HG02970 (cell line): Measurements from ENCODE around the gene PLEKHA7.
"Not testable (repeated sequence)": the region's sequence is repeated elsewhere in the genome, so short reads cannot be mapped to it uniquely, and the experiment has no call there.

ENCODE experiments used
- ATAC-seq: cut with Tn5 transposase; IDR thresholded peaks from one replicate; pipeline ENCODE4 v1.9.1; 2021; ENCODE audit warnings: mild to moderate bottlenecking, moderate library complexity, moderate number of reproducible peaks; ENCODE audit not compliant: unreplicated experiment, low FRiP score

Gene PLEKHA7

DNA sequence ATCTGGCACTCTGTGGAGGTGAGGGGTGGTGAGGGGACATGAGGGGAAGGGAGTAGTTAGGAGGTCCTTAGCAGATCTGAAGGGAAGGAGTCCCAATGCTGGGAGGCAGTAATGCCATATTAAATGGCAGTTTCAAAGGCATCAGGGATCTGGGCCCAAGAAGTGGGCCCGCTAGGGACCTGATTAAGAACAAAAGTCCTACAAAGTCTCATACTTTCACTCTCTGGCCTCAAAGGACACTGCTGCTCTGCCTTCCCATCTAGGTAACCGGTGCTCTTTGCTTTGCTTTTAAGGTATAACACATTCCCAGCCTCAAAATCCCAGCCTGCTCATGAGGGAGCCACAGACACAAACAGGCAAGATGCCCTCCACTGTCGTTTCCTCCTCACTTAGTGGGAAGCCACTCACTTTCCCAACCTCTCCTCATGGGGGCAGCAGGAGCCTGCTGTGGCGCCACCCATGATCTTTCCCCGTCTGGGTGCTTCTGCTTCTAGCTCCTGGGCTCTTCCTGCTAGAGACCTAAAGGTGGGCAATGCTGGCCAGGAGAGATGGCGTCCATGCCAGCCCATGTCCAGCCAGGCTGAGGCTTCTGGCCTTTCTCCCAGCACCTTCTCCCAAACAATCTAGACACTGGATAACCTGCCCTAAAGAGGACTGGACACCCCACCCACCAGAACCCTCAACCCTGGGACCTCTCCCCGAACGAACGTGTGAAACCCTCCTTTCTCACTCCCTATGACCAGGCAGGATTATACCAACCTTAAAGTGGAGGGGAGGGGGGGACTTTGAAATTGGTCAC, 68.3 kb downstream of the PLEKHA7 start:
- no peak for ATAC-seq

GRCh38 chr11:16942911-16943310, 71.3 kb downstream of the PLEKHA7 start:
- no peak for ATAC-seq

GRCh38 chr11:16942342-16942741, 71.9 kb downstream of the PLEKHA7 start:
- ATAC-seq = no peak

DNA sequence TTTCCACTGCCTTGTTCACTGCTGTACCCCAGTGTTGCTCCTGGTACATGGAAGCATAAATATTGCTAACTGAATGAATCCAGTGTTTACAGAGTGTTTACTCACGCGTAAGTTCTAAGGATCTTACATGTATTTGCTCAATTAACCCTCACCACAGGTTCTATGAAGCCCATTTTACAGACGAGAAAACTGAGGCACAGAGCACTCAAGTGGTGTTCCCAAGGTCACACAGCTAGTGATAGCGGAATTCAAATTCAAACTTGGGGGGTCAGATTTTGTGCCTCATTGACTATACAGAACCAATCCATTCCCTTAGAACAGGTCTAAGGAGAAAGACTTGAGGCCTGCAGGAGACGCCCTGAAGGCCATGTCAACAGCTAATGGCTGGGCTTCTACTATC, 72.3 kb downstream of the PLEKHA7 start:
- no peak for ATAC-seq

DNA sequence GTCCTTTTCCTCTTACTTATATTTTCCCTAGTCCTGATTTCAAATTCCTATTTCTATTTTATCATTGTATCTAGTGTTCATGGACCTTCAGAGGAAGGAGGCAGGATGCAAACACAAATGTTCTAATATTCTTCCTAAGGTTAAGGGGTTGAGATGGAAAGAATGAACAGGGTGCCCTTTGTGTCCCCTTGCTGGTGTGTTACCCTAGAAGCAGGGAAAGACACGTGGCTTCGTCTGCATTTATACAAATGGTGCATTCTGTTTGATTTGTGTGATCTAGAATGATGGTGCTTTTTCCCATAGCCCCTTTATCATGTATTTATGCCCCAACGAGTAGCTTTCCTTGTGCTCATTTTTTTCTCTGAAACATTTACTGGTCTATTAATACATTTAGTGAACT, 76.2 kb downstream of the PLEKHA7 start:
- no peak for ATAC-seq

- ATAC-seq = no peak
These were observed 77.6 kb downstream of the PLEKHA7 start for GRCh38 chr11:16936643-16937042.

DNA sequence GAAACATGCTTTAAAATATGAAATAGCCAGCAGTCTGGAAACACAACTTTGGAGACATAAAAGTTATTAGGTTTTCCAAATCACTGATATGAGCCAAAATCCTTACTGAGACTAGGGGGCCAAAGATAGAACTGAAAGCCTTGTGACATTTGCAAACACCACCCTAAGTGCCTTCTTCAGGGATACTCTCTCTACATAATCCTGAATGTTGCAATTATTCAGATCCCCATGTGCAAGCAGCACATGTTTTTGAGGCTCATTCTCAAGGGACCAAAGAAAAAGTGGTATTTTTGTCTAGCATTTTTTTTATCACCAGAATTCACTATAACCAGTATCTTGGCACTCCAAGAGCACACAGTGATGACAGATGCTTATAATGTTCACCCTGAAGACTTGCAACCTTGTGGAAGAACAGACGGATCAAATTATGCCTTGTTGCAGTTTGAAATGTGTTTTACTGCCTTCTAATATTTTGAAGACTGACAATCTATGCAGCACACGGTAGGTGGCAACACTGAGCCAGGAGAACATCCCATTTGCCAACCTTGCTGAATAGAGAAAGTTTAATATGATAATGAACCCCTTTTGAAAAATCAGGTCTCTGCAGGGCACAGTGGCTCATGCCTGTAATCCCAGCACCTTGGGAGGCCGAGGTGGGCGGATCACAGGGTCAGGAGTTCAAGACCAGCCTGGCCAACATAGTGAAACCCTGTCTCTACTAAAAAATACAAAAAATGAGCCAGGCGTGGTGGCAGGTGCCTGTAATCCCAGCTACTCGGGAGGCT, 78.5 kb downstream of the PLEKHA7 start:
- ATAC-seq = no peak

GRCh38 chr11:16933756-16934603, 80.2 kb downstream of the PLEKHA7 start:
- ATAC-seq = no peak

- ATAC-seq = no peak
These were observed 80.9 kb downstream of the PLEKHA7 start for GRCh38 chr11:16933291-16933690.

GRCh38 chr11:16928044-16928443, 86.2 kb downstream of the PLEKHA7 start:
- no peak for ATAC-seq

DNA sequence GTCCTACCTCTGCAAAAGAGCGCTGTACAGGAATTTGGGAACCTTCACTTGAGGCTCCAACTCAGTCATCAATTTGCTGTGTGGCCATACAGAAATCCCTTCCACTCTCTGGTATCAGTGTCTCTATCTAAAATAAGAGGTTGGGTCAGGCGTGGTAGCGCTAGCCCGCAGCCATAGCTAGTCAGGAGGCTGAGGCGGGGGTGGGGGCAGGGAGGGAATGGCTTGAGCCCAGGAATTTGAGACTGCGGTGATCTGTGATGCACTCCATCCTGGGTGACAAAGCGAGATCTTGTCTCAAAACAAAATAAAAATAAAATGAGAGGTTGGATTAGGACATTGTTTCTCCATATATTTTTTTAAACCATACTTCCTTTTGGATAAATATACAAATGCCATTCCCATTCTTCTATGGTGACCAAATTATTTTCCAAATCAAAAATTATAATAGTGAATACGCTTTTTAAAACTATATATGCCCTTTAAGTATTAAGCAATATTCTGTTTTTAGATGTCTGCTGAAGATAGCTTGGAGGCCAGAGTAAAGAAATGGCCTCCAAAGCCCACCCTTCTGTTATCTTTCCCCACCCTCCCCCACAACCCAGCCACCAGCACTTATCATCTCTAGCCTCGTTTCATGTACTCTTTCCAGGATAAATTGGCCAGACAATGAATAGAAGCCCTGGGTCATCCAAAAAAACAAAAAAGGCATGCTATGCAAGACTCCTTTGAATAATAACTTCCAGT, 87.2 kb downstream of the PLEKHA7 start:
- no peak for ATAC-seq

GRCh38 chr11:16925561-16926065, 88.6 kb downstream of the PLEKHA7 start:
- ATAC-seq = no peak

- no peak for ATAC-seq
These were observed 89.2 kb downstream of the PLEKHA7 start for GRCh38 chr11:16924826-16925560.

- ATAC-seq = no peak
These were observed 89.8 kb downstream of the PLEKHA7 start for GRCh38 chr11:16924462-16924825.

GRCh38 chr11:16923987-16924386, 90.2 kb downstream of the PLEKHA7 start:
- ATAC-seq = no peak

GRCh38 chr11:16921668-16922067, 92.5 kb downstream of the PLEKHA7 start:
- ATAC-seq = no peak

DNA sequence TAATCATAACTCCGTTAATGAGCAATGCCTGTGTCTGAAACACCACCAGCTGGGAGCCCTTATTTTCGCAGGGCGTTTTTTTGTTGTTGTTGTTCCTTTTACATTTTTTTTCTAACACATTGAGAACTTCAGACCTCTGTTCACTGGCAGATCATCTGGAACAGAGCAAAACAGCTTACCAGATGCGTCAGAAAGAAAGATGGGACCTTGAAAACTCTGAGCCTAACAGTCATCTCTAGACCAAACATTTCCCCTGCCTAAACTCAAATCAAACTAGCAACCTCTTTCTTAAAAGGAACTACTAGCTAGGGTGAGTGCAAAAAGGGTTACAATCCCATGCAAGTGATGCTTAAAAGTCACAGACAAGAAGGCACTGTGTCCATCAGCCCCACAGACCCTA, 93.2 kb downstream of the PLEKHA7 start:
- ATAC-seq = no peak

GRCh38 chr11:16920559-16920958, 93.7 kb downstream of the PLEKHA7 start:
- no peak for ATAC-seq

- not testable (repeated sequence) for ATAC-seq
These were observed 95.6 kb downstream of the PLEKHA7 start for GRCh38 chr11:16918543-16919182.
